ENCODE data around the gene MEF2D.

The MEF2D gene

GRCh38 chr1:156430866-156431265 is 69.7 kb downstream of the MEF2D start:
- no peak overlapping the region for H3K4me3 ChIP-seq (ENCODE audit: low read length)
- no peak for TF ChIP-seq CTCF (IDR thresholded peaks at IDR 0.05; ENCODE audit: insufficient read depth, low read depth, low read length, missing control alignments)
- no peak for DNase-seq (ENCODE audit: low read depth)

DNA sequence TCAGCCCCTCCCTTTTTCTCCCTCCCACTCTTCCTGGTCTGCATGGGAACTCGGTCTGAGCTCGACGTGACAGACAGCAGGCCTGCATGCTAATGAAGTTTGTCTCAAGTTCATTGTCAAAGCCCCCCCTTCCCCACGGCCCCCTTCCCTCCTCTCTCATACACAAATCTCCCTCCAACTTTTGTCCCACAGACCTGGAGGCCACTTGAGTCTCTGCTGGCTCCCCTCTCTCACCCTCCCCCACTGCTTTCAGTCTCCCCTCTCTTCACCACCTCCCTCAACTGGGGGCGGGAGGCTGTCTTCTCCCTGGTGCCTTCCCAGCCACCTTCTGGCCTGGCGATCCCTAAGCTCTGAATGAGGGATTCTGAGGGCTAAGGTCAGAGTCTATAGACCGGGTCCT is 70.3 kb downstream of the MEF2D start:
- H3K4me3 ChIP-seq (ENCODE audit: low read length): no peak overlapping the region
- DNase-seq (ENCODE audit: low read depth): no peak
- no peak for TF ChIP-seq CTCF (IDR thresholded peaks at IDR 0.05; ENCODE audit: insufficient read depth, low read depth, low read length, missing control alignments)

DNA sequence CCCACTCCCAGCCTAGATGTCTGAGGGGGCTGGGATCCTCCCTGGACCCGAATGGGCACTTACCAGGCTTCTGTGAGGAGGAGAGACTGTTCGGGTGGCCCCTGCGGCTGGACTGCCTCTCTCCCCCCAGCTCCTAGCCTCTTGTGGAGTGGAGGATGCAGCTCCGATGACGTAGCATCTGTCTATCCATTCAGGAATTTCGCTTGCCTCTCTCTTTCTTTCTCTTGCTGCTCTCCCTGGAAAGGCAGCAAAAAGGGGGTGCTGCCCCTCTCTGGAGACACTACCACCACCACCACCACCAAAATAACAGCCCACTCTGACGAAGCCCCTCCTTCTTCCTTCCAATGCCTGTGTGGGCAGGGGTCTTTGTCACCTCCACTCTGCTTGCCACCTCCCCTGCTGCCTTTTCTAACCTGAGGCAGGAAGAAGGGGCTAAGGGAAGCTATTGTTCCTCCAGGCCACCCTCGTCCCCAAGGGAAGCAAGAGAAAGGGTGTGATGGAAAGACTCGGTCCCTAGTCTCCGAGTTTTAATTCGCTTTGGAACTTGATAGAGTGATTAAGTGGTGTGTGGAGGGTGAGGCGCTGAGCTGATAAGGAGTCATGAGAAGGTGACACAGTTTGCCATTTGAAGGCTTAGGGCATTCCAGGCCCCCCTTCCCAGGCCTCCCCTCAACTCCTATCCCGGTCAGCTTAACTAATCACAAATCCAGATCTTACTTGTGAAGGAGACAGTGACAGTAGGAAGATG is 71.1 kb downstream of the MEF2D start:
- TF ChIP-seq CTCF (IDR thresholded peaks at IDR 0.05; ENCODE audit: insufficient read depth, low read depth, low read length, missing control alignments): no peak
- H3K4me3 ChIP-seq (ENCODE audit: low read length): no peak overlapping the region
- no peak for DNase-seq (ENCODE audit: low read depth)

- no peak for DNase-seq (ENCODE audit: low read depth)
- no peak overlapping the region for H3K4me3 ChIP-seq (ENCODE audit: low read length)
Measured at GRCh38 chr1:156428746-156429288, 71.8 kb downstream of the MEF2D start.

GRCh38 chr1:156427957-156428356 is 72.6 kb downstream of the MEF2D start:
- no peak overlapping the region for H3K4me3 ChIP-seq (ENCODE audit: low read length)
- TF ChIP-seq CTCF (IDR thresholded peaks at IDR 0.05; ENCODE audit: insufficient read depth, low read depth, low read length, missing control alignments): no peak
- DNase-seq (ENCODE audit: low read depth): no peak

More at GRCh38 chr1:156428746-156429288, 71.8 kb downstream of the MEF2D start:
- TF ChIP-seq CTCF (IDR thresholded peaks at IDR 0.05; ENCODE audit: insufficient read depth, low read depth, low read length, missing control alignments): no peak

DNA sequence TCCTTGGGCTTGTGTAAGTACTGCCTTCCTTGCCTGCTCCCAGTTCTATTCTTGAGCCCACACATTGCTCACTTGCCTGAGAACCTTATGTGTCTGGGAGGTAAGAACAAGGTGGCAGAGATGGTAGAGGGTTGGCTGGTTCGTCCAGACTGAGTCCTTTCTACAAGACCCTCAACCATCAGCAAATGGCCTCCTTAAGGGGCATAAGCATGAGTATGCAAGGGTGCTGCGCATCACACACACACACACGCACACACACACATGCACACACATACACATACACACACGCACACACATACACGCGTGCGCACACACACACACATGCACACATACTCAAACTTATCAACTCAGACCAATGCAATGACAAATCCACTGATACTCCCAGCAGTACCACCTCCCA is 74.6 kb downstream of the MEF2D start:
- no peak for TF ChIP-seq CTCF (IDR thresholded peaks at IDR 0.05; ENCODE audit: insufficient read depth, low read depth, low read length, missing control alignments)
- no peak for DNase-seq (ENCODE audit: low read depth)
- no peak overlapping the region for H3K4me3 ChIP-seq (ENCODE audit: low read length)

All from epithelial cell of esophagus (primary cell).